Measurements from ENCODE around the gene HSPB2.

- TF ChIP-seq, protein P1, sequence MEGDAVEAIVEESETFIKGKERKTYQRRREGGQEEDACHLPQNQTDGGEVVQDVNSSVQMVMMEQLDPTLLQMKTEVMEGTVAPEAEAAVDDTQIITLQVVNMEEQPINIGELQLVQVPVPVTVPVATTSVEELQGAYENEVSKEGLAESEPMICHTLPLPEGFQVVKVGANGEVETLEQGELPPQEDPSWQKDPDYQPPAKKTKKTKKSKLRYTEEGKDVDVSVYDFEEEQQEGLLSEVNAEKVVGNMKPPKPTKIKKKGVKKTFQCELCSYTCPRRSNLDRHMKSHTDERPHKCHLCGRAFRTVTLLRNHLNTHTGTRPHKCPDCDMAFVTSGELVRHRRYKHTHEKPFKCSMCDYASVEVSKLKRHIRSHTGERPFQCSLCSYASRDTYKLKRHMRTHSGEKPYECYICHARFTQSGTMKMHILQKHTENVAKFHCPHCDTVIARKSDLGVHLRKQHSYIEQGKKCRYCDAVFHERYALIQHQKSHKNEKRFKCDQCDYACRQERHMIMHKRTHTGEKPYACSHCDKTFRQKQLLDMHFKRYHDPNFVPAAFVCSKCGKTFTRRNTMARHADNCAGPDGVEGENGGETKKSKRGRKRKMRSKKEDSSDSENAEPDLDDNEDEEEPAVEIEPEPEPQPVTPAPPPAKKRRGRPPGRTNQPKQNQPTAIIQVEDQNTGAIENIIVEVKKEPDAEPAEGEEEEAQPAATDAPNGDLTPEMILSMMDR (IDR thresholded peaks at IDR 0.05; ENCODE audit: borderline replicate concordance, extremely low read depth, low read length, poor library complexity, severe bottlenecking), result no peak
- no peak for TF ChIP-seq EZH2 (IDR thresholded peaks at IDR 0.05; ENCODE audit: borderline replicate concordance, low read depth, low read length, severe bottlenecking)
Observed at GRCh38 chr11:111951565-111951964, 39.0 kb downstream of the HSPB2 start.

Data from DND-41 (cell line).